B cell (primary cell): ENCODE results near the gene RAP1A. TPM values are rescaled to one million over a fixed set of nuclear protein-coding genes. Genes with fewer than 3 reads are reported as not detected.

Experiments used
- ATAC-seq: fragments of 200-7000 bp; cut with Tn5 transposase; one replicate; pipeline ENCODE4 v1.10.0; 2021; ENCODE audit warnings: low read depth, mild to moderate bottlenecking, moderate number of reproducible peaks, moderate library complexity
- CTCF ChIA-PET: fragments of 350-600 bp; sonication (Branson Sonifier 250); formaldehyde crosslinking; loops from one replicate; lab custom pipeline; 2021; ENCODE audit warnings: antibody characterized with exemption, inconsistent platforms; lab: Charles Lee
- POLR2A ChIA-PET: fragments of 350-600 bp; sonication (Branson Sonifier 250); formaldehyde crosslinking; loops from one replicate; lab custom pipeline; 2021; ENCODE audit warnings: antibody characterized with exemption; lab: Charles Lee
- DNase-seq: peaks from one replicate; pipeline ENCODE4 v3.0.0; 2013
- H2AFZ ChIP-seq: 2 replicates; pipeline ENCODE4 v1.6.1; 2012; ENCODE audit warnings: mild to moderate bottlenecking, low read depth, low read length; ENCODE audit not compliant: insufficient read depth, poor library complexity, severe bottlenecking
- H3K27ac ChIP-seq, 2 donors: 1 replicate in 1 of 2; 2 replicates in 1 of 2; pipeline ENCODE4 v1.5.1; 2012 to 2013; ENCODE audit warnings: low read length in 2 of 2, mild to moderate bottlenecking in 2 of 2, moderate library complexity in 1 of 2
- H3K27me3 ChIP-seq, 4 experiments: fragments of 200-600 bp in 1 of 4; sonication (generic) in 1 of 4; replicated peaks in 1 of 4; 1 replicate in 2 of 4; 2 replicates in 2 of 4; pipeline versions ENCODE4 v1.6.1 to v1.7.0; 2013 to 2016; ENCODE audit warnings: low read length in 3 of 4, mild to moderate bottlenecking in 2 of 4, mixed read lengths in 1 of 4, moderate library complexity in 1 of 4; ENCODE audit not compliant: insufficient read depth in 4 of 4, control insufficient read depth in 3 of 4; ENCODE audit errors: control extremely low read depth in 1 of 4
- H3K36me3 ChIP-seq, 2 experiments: replicated peaks in 1 of 2; 1 replicate in 1 of 2; 2 replicates in 1 of 2; pipeline versions ENCODE4 v1.6.1 to v1.7.1; 2013; ENCODE audit warnings: low read length in 1 of 2; ENCODE audit not compliant: insufficient read depth in 2 of 2, control insufficient read depth in 1 of 2; ENCODE audit errors: control extremely low read depth in 1 of 2, extremely low read depth in 1 of 2
- H3K4me1 ChIP-seq, 2 donors: fragments of 200-600 bp in 1 of 2; sonication (generic) in 1 of 2; 1 replicate in 1 of 2; 2 replicates in 1 of 2; pipeline versions ENCODE4 v1.5.1 to v1.6.1; 2013 to 2017; ENCODE audit warnings: low read length in 2 of 2; ENCODE audit not compliant: control insufficient read depth in 2 of 2, insufficient read depth in 2 of 2
- H3K4me2 ChIP-seq: replicated peaks from 2 replicates; pipeline ENCODE3; 2012; ENCODE audit warnings: mild to moderate bottlenecking, low read depth, low read length; ENCODE audit not compliant: poor library complexity, severe bottlenecking
- H3K4me3 ChIP-seq, 5 experiments: fragments of 200-600 bp in 1 of 5; sonication (generic) in 1 of 5; 1 replicate in 3 of 5; 2 replicates in 2 of 5; pipeline versions ENCODE4 v1.5.1 to v1.7.0; 2011 to 2016; ENCODE audit warnings: low read length in 4 of 5, mild to moderate bottlenecking in 4 of 5, low read depth in 2 of 5, control low read depth in 1 of 5, moderate library complexity in 1 of 5; ENCODE audit not compliant: insufficient read depth in 1 of 5; ENCODE audit errors: control extremely low read depth in 1 of 5, extremely low read depth in 1 of 5
- H3K79me2 ChIP-seq: fragments of 200-600 bp; sonication (generic); one replicate; pipeline ENCODE4 v1.6.0; 2016; ENCODE audit warnings: low read length; ENCODE audit not compliant: control insufficient read depth, insufficient read depth
- H3K9ac ChIP-seq: fragments of 200-600 bp; sonication (generic); 2 replicates; pipeline ENCODE4 v1.6.1; 2017; ENCODE audit warnings: mild to moderate bottlenecking, low read length, moderate library complexity
- H3K9me3 ChIP-seq, 3 donors: one replicate each; pipeline versions ENCODE4 v1.6.1 to v1.7.1; 2013; ENCODE audit warnings: low read length in 2 of 3; ENCODE audit not compliant: control insufficient read depth in 2 of 3, insufficient read depth in 1 of 3; ENCODE audit errors: control extremely low read depth in 1 of 3
- H4K20me1 ChIP-seq: 2 replicates; pipeline ENCODE4 v1.6.0; 2012; ENCODE audit warnings: mild to moderate bottlenecking, low read length; ENCODE audit not compliant: insufficient read depth, control insufficient read depth, poor library complexity, severe bottlenecking
- H3K27ac Mint-ChIP-seq: one replicate; pipeline ENCODE4 v1.8.0; 2021; ENCODE audit warnings: mixed read lengths
- H3K27me3 Mint-ChIP-seq: one replicate; pipeline ENCODE4 v1.8.0; 2021; ENCODE audit warnings: mixed read lengths
- H3K4me1 Mint-ChIP-seq: one replicate; pipeline ENCODE4 v1.8.0; 2021; ENCODE audit warnings: mixed read lengths
- H3K4me3 Mint-ChIP-seq: one replicate; pipeline ENCODE4 v1.8.0; 2021; ENCODE audit warnings: mixed read lengths
- H3K9me3 Mint-ChIP-seq: one replicate; pipeline ENCODE4 v1.8.0; 2022; ENCODE audit warnings: mixed read lengths; ENCODE audit not compliant: insufficient read depth
- CTCF ChIP-seq: fragments of 200-600 bp; IDR thresholded peaks from one replicate; pipeline ENCODE4 v1.8.0; 2022; ENCODE audit warnings: antibody characterized with exemption, mild to moderate bottlenecking
- EZH2 ChIP-seq: IDR thresholded peaks from 2 replicates; pipeline ENCODE4 v1.6.1; 2012; ENCODE audit warnings: borderline replicate concordance, low read depth, mild to moderate bottlenecking, moderate library complexity, low read length; ENCODE audit not compliant: insufficient read depth, poor library complexity, severe bottlenecking
- WGBS: methylation state at CpG from one replicate; pipeline ENCODE4 v1.1.5; 2013; ENCODE audit warnings: missing lambda C conversion rate; ENCODE audit not compliant: insufficient coverage; 5-methylcytosine and 5-hydroxymethylcytosine counted together
- intact Hi-C: fragments of 100-400 bp; cut with micrococcal nuclease; formaldehyde crosslinking; loops from one replicate; pipeline ENCODE4 v1.10.0; 2022
- polyA plus RNA-seq: library from polyadenylated mRNA; depleted of rRNA; stranded (reverse); fragments of >200 nt; gene quantifications from 2 replicates; pipeline ENCODE4 v1.2.3, GENCODE V29; 2012
- total RNA-seq, 2 donors: library from RNA; stranded (reverse); fragments of 120-200 nt in 1 of 2; gene quantifications; 1 replicate in 1 of 2; 2 replicates in 1 of 2; pipeline versions ENCODE4 v1.2.3 to v1.2.4, GENCODE V29; 2013 to 2022

The RAP1A gene
- total and polyA plus RNA-seq, 2 donors (not counting 1 experiment from before 2014, with no cell fraction given): 32.6 to 75.3 TPM

- intact Hi-C loops: loop anchor here (10.0 kb wide), 2 partner anchors 55 to 505 kb away; no protein-coding TSS in a partner anchor
These were observed 9.8 kb downstream of the RAP1A start for GRCh38 chr1:111629190-111629954.

More at GRCh38 chr1:111629190-111629954, 9.8 kb downstream of the RAP1A start:
- ChIA-PET POLR2A (interaction anchor here (0.6 kb wide), 2 partner anchors 9 to 176 kb away, joined by 3 to 8 read pairs; no protein-coding TSS in a partner anchor), CTCF (interaction anchor here (0.5 to 2.2 kb wide), 6 partner anchors 16 to 121 kb away, joined by 3 to 11 read pairs (median 4); no protein-coding TSS in a partner anchor)
- peaks cover 42% of the 10 kb centered on the region for H4K20me1 ChIP-seq
- no peak overlapping the region for H2AFZ ChIP-seq
- H3K9me3 Mint-ChIP-seq: no peaks in the 10 kb centered on the region
- H3K4me1 ChIP-seq: peaks cover 42 to 65% of the 10 kb centered on the region in 2 donors
- no peak for DNase-seq
- WGBS: no CpG with 5 or more reads among the region's 4 CpGs
- H3K79me2 ChIP-seq: peaks cover 98% of the 10 kb centered on the region
- H3K4me3 Mint-ChIP-seq: peak overlapping the region; percentile 52
- no peaks in the 10 kb centered on the region for H3K27me3 Mint-ChIP-seq
- H3K27ac ChIP-seq: peak overlapping the region in 1 of 2 donors; percentile 67
- peaks cover 2 to 4% of the 10 kb centered on the region in 2 experiments for H3K36me3 ChIP-seq
- H3K9ac ChIP-seq: peak overlapping the region; percentile 33
- no peaks in the 10 kb centered on the region for H3K9me3 ChIP-seq
- H3K4me3 ChIP-seq: no peak overlapping the region
- H3K4me2 ChIP-seq: peak overlapping the region; percentile 47
- H3K27ac Mint-ChIP-seq: no peak overlapping the region
- ATAC-seq: no peak
- TF ChIP-seq EZH2 (no peak), CTCF (no peak)
- H3K4me1 Mint-ChIP-seq: peaks cover 75% of the 10 kb centered on the region
- no peaks in the 10 kb centered on the region for H3K27me3 ChIP-seq
